ENCODE data around the gene PLXNA2. TPM values are rescaled to one million over a fixed set of nuclear protein-coding genes. Genes with fewer than 3 reads are reported as not detected.

Gene PLXNA2
- total and polyA plus RNA-seq, 2 of the 4 experiments (the other 2 are of a cell fraction): 0.72 to 1.1 TPM

DNA sequence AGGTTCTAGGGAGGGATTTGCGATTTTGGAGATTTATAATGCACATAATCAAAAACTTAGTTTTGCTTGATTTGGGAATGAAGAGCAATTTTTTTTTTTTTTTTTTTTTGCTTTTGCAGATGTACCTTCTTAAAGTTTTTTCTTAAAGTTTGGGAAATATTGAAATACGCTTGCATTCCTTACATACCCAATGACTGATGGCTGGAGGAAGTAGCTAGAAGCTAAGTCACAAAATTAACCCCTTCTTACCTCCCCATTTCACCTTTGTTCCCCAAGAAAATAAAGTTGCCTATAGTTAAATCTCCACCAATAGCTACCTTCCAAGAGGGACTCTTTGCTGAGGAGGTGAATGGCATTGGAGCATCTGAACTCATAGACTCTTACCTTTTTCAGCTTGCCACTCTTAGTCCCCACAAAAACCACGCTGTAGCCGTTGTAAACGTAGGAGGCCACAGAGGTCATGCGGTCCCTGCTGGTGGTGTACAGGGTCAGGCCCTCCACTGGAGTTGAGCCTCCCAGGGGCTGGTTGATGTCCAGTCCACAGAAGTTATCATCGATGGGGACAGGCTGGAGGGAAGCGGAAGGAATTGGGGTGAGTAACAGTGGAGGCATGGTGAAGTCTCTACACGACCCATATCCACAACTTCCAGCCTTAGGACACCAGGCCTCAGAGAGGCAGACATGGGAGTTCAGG, 34.1 kb downstream of the PLXNA2 start:
- Histone ChIP-seq H2BK15ac (ENCODE audit: low read depth, low read length) (0 out of 3 replicates have a peak overlapping the region, but pooled peaks have one; percentile 68), H3K56ac (ENCODE audit: extremely low read depth, insufficient read depth, low read length) (no peak overlapping the region), H3K9me3 (ENCODE audit: control insufficient read depth, insufficient read depth, low read length) (no peaks in the 10 kb centered on the region), H3K9ac (ENCODE audit: low read depth, low read length) (no peak overlapping the region), H3K4me2 (ENCODE audit: low read depth, low read length) (no peak overlapping the region), H2AK9ac (replicated peaks; ENCODE audit: low read depth, low read length, poor library complexity) (peak overlapping the region; percentile 91), H3K36me3 (ENCODE audit: control insufficient read depth, insufficient read depth, low read length) (no peaks in the 10 kb centered on the region), H3K14ac (replicated peaks; ENCODE audit: low read depth, low read length) (peak overlapping the region; percentile 28; the same call in 1 of the 2 replicates), H2BK120ac (ENCODE audit: low read depth, low read length) (peak overlapping the region; percentile 86), H3K4me1 (ENCODE audit: control insufficient read depth, insufficient read depth, low read length) (peaks cover 19% of the 10 kb centered on the region), H3K27me3 (ENCODE audit: control insufficient read depth, insufficient read depth, low read length) (no peaks in the 10 kb centered on the region), H2AK5ac (ENCODE audit: low read depth, low read length) (peak overlapping the region; percentile 68), H4K91ac (ENCODE audit: insufficient read depth, low read depth, low read length) (peak overlapping the region; percentile 59; the same call in 1 of the 2 replicates), H3K4me3 (ENCODE audit: insufficient read depth, low read depth, low read length) (no peak overlapping the region), H3K4ac (ENCODE audit: low read depth, low read length) (peak overlapping the region; percentile 78), H4K8ac (ENCODE audit: low read depth in 2 of 2, low read length in 2 of 2) (peak overlapping the region in 1 of 2 experiments; percentile 47; a peak in 1 of 4 replicates), H4K5ac (ENCODE audit: low read depth, low read length) (no peak overlapping the region), H3K23ac (ENCODE audit: low read depth, low read length) (no peak overlapping the region), H3K27ac (ENCODE audit: insufficient read depth, low read length) (no peak overlapping the region), H3K18ac (ENCODE audit: low read depth, low read length) (no peak overlapping the region), H2BK5ac (ENCODE audit: low read depth, low read length, poor library complexity, severe bottlenecking) (peak overlapping the region; percentile 57), H3K79me1 (ENCODE audit: low read depth in 1 of 2, low read length in 2 of 2) (peaks cover 0 to 49% of the 10 kb centered on the region in 2 experiments; a peak in 2 of 4 replicates), H2BK20ac (ENCODE audit: low read depth, low read length) (peak overlapping the region; percentile 91), H4K20me1 (ENCODE audit: insufficient read depth, low read length) (no peaks in the 10 kb centered on the region), H2AFZ (replicated peaks; ENCODE audit: low read length, poor library complexity) (peak overlapping the region; percentile 38), H3K9me1 (ENCODE audit: insufficient read depth, low read length) (peaks cover 32% of the 10 kb centered on the region)
- no TSS peak for BruUV-seq (replicated peaks)
- POLR2A ChIA-PET (ENCODE audit: unreplicated experiment): no interaction called here
- TF ChIP-seq RFX5 (IDR thresholded peaks at IDR 0.05; ENCODE audit: low read depth, low read length) (no peak), NFE2L2 (IDR thresholded peaks at IDR 0.05; ENCODE audit: low read depth, low read length) (no peak), MAZ (IDR thresholded peaks at IDR 0.05; ENCODE audit: borderline replicate concordance, low read depth, low read length) (no peak), MXI1 (IDR thresholded peaks at IDR 0.05; ENCODE audit: borderline replicate concordance, low read depth, low read length) (no peak)
- TF ChIP-seq, protein P1, sequence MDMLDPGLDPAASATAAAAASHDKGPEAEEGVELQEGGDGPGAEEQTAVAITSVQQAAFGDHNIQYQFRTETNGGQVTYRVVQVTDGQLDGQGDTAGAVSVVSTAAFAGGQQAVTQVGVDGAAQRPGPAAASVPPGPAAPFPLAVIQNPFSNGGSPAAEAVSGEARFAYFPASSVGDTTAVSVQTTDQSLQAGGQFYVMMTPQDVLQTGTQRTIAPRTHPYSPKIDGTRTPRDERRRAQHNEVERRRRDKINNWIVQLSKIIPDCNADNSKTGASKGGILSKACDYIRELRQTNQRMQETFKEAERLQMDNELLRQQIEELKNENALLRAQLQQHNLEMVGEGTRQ (IDR thresholded peaks at IDR 0.05; ENCODE audit: low read depth, low read length): no peak
- TF ChIP-seq, protein P2, sequence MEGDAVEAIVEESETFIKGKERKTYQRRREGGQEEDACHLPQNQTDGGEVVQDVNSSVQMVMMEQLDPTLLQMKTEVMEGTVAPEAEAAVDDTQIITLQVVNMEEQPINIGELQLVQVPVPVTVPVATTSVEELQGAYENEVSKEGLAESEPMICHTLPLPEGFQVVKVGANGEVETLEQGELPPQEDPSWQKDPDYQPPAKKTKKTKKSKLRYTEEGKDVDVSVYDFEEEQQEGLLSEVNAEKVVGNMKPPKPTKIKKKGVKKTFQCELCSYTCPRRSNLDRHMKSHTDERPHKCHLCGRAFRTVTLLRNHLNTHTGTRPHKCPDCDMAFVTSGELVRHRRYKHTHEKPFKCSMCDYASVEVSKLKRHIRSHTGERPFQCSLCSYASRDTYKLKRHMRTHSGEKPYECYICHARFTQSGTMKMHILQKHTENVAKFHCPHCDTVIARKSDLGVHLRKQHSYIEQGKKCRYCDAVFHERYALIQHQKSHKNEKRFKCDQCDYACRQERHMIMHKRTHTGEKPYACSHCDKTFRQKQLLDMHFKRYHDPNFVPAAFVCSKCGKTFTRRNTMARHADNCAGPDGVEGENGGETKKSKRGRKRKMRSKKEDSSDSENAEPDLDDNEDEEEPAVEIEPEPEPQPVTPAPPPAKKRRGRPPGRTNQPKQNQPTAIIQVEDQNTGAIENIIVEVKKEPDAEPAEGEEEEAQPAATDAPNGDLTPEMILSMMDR (conservative IDR thresholded peaks at IDR 0.05; ENCODE audit: low read depth, low read length): no peak
- no peak for DNase-seq
- dilution Hi-C loops (cut with HindIII; ENCODE audit: low sequenced_read_pairs, unreplicated experiment): no loop called here
- WGBS, 2 experiments (ENCODE audit: extremely low coverage in 2 of 2, insufficient read length in 1 of 2): no CpG with 5 or more reads among the region's 9 CpGs
- intact Hi-C loops (cut with micrococcal nuclease): no loop called here
- ATAC-seq (ENCODE audit: low read depth): no peak
- in situ Hi-C loops (cut with MboI; ENCODE audit: low sequenced_read_pairs): no loop called here
- CTCF ChIA-PET: interaction anchor here (0.6 kb wide), 2 partner anchors 82 to 188 kb away, joined by 4 to 6 read pairs; no protein-coding TSS in a partner anchor
